HEK293 (cell line): ENCODE results near the gene KLHL30.

Source experiments
- CTCF ChIA-PET: fragments of 350-600 bp; formaldehyde crosslinking; extraction: SDS; loops from one replicate; lab custom pipeline; 2021; ENCODE audit warnings: antibody characterized with exemption; lab: Yijun Ruan, JAX
- POLR2A ChIA-PET: fragments of 300-600 bp; formaldehyde crosslinking; extraction: SDS; loops from one replicate; lab custom pipeline; 2020; ENCODE audit warnings: antibody characterized with exemption, inconsistent platforms; lab: Yijun Ruan, JAX
- H3K27ac ChIP-seq: fragments of 200-500 bp; sonication (Bioruptor generic); 2 replicates; pipeline ENCODE4 v1.5.1; 2014; ENCODE audit warnings: low read depth, low read length, control low read depth, inconsistent platforms; ENCODE audit errors: extremely low read depth
- H3K36me3 ChIP-seq, 2 experiments: fragments of 200-500 bp in 1 of 2; sonication (Bioruptor generic) in 1 of 2; 1 replicate in 1 of 2; 2 replicates in 1 of 2; pipeline ENCODE4 v1.5.1; 2014 to 2017; ENCODE audit warnings: inconsistent platforms in 2 of 2, low read length in 2 of 2; ENCODE audit not compliant: control insufficient read depth in 2 of 2, insufficient read depth in 1 of 2
- H3K4me1 ChIP-seq: fragments of 200-500 bp; sonication (Bioruptor generic); 2 replicates; pipeline ENCODE4 v1.5.1; 2014; ENCODE audit warnings: mild to moderate bottlenecking, low read length, inconsistent platforms; ENCODE audit not compliant: control insufficient read depth, insufficient read depth
- H3K4me3 ChIP-seq: 2 replicates; pipeline ENCODE4 v1.5.1; 2011; ENCODE audit warnings: low read depth, mild to moderate bottlenecking, control low read depth, low read length, moderate library complexity
- H3K9me3 ChIP-seq: fragments of 200-500 bp; sonication (Bioruptor generic); 2 replicates; pipeline ENCODE4 v1.5.1; 2014; ENCODE audit warnings: low read depth, low read length, inconsistent platforms; ENCODE audit not compliant: control insufficient read depth, insufficient read depth
- BCL11B ChIP-seq: fragments of 450-650 bp; formaldehyde crosslinking; IDR thresholded peaks from 2 replicates; pipeline ENCODE4 v1.5.1; 2016; ENCODE audit warnings: low read depth, missing biosample characterization, missing genetic modification characterization
- ELK4 ChIP-seq: IDR thresholded peaks from 2 replicates; pipeline ENCODE4 v1.6.1; 2011; ENCODE audit warnings: mild to moderate bottlenecking, low read depth, low read length, borderline replicate concordance
- FEZF1 ChIP-seq: fragments of 450-650 bp; formaldehyde crosslinking; IDR thresholded peaks from 2 replicates; pipeline ENCODE4 v1.5.1; 2016; ENCODE audit warnings: missing biosample characterization, missing genetic modification characterization
- KLF16 ChIP-seq: fragments of 450-650 bp; formaldehyde crosslinking; IDR thresholded peaks from 2 replicates; pipeline ENCODE4 v1.5.1; 2017; ENCODE audit warnings: missing biosample characterization, missing genetic modification characterization
- KLF7 ChIP-seq: fragments of 450-650 bp; formaldehyde crosslinking; IDR thresholded peaks from 2 replicates; pipeline ENCODE4 v1.5.1; 2016; ENCODE audit warnings: missing biosample characterization, missing genetic modification characterization, borderline replicate concordance
- SCRT2 ChIP-seq: fragments of 450-650 bp; formaldehyde crosslinking; IDR thresholded peaks from 2 replicates; pipeline ENCODE4 v1.5.1; 2016; ENCODE audit warnings: missing biosample characterization, missing genetic modification characterization
- WT1 ChIP-seq: fragments of 450-650 bp; formaldehyde crosslinking; IDR thresholded peaks from 2 replicates; pipeline ENCODE4 v1.5.1; 2016; ENCODE audit warnings: missing biosample characterization, missing genetic modification characterization
- ZBTB17 ChIP-seq: fragments of 450-650 bp; formaldehyde crosslinking; IDR thresholded peaks from 2 replicates; pipeline ENCODE4 v1.5.1; 2016; ENCODE audit warnings: missing biosample characterization, missing genetic modification characterization
- ZBTB20 ChIP-seq: fragments of 450-650 bp; formaldehyde crosslinking; IDR thresholded peaks from 2 replicates; pipeline ENCODE4 v1.5.1; 2016; ENCODE audit warnings: missing biosample characterization, missing genetic modification characterization
- ZBTB44 ChIP-seq: fragments of 450-650 bp; IDR thresholded peaks from 2 replicates; pipeline ENCODE4 v1.5.1; 2018; ENCODE audit warnings: missing biosample characterization, mild to moderate bottlenecking, missing genetic modification characterization
- ZBTB48 ChIP-seq: fragments of 450-650 bp; formaldehyde crosslinking; IDR thresholded peaks from 2 replicates; pipeline ENCODE4 v1.5.1; 2016; ENCODE audit warnings: missing biosample characterization, missing genetic modification characterization
- ZBTB6 ChIP-seq: fragments of 450-650 bp; formaldehyde crosslinking; IDR thresholded peaks from 2 replicates; pipeline ENCODE4 v1.5.1; 2017; ENCODE audit warnings: missing biosample characterization, missing genetic modification characterization
- ZBTB8A ChIP-seq: fragments of 450-650 bp; formaldehyde crosslinking; IDR thresholded peaks from 2 replicates; pipeline ENCODE4 v1.5.1; 2016; ENCODE audit warnings: missing biosample characterization, missing genetic modification characterization
- ZEB2 ChIP-seq: fragments of 450-650 bp; formaldehyde crosslinking; IDR thresholded peaks from 2 replicates; pipeline ENCODE4 v1.5.1; 2016; ENCODE audit warnings: missing biosample characterization, missing genetic modification characterization
- ZFP3 ChIP-seq: fragments of 450-650 bp; formaldehyde crosslinking; IDR thresholded peaks from 2 replicates; pipeline ENCODE4 v1.5.1; 2016; ENCODE audit warnings: low read depth, missing biosample characterization, missing genetic modification characterization
- ZFP41 ChIP-seq: fragments of 450-650 bp; formaldehyde crosslinking; IDR thresholded peaks from 2 replicates; pipeline ENCODE4 v1.5.1; 2016; ENCODE audit warnings: missing biosample characterization, missing genetic modification characterization, borderline replicate concordance
- ZNF10 ChIP-seq: fragments of 450-650 bp; formaldehyde crosslinking; IDR thresholded peaks from 2 replicates; pipeline ENCODE4 v1.5.1; 2017; ENCODE audit warnings: missing biosample characterization, missing genetic modification characterization
- ZNF112 ChIP-seq: fragments of 450-650 bp; formaldehyde crosslinking; IDR thresholded peaks from 2 replicates; pipeline ENCODE4 v1.5.0; 2017; ENCODE audit warnings: missing biosample characterization, missing genetic modification characterization
- ZNF16 ChIP-seq: fragments of 450-650 bp; formaldehyde crosslinking; IDR thresholded peaks from 2 replicates; pipeline ENCODE4 v1.5.1; 2016; ENCODE audit warnings: low read depth, missing biosample characterization, missing genetic modification characterization
- ZNF174 ChIP-seq: fragments of 450-650 bp; formaldehyde crosslinking; IDR thresholded peaks from 2 replicates; pipeline ENCODE4 v1.5.0; 2017; ENCODE audit warnings: missing biosample characterization, mild to moderate bottlenecking, missing genetic modification characterization
- ZNF214 ChIP-seq: fragments of 450-650 bp; formaldehyde crosslinking; IDR thresholded peaks from 2 replicates; pipeline ENCODE4 v1.5.1; 2017; ENCODE audit warnings: missing biosample characterization, mild to moderate bottlenecking, missing genetic modification characterization, borderline replicate concordance
- ZNF366 ChIP-seq: fragments of 450-650 bp; formaldehyde crosslinking; conservative IDR thresholded peaks from 2 replicates; pipeline ENCODE4 v1.5.1; 2016; ENCODE audit warnings: missing biosample characterization, missing genetic modification characterization
- ZNF514 ChIP-seq: fragments of 450-650 bp; formaldehyde crosslinking; IDR thresholded peaks from 2 replicates; pipeline ENCODE4 v1.5.1; 2016; ENCODE audit warnings: missing biosample characterization, missing genetic modification characterization
- ZNF518A ChIP-seq: fragments of 450-650 bp; formaldehyde crosslinking; conservative IDR thresholded peaks from 2 replicates; pipeline ENCODE4 v1.5.1; 2016; ENCODE audit warnings: low read depth, missing biosample characterization, missing genetic modification characterization
- ZNF530 ChIP-seq: fragments of 450-650 bp; formaldehyde crosslinking; IDR thresholded peaks from 2 replicates; pipeline ENCODE4 v1.5.1; 2016; ENCODE audit warnings: low read depth, missing biosample characterization, missing genetic modification characterization
- ZNF561 ChIP-seq: fragments of 450-650 bp; IDR thresholded peaks from 2 replicates; pipeline ENCODE4 v1.5.1; 2018; ENCODE audit warnings: missing biosample characterization, missing genetic modification characterization, borderline replicate concordance
- ZNF626 ChIP-seq: fragments of 450-650 bp; sonication (Bioruptor Pico); formaldehyde crosslinking; IDR thresholded peaks from 2 replicates; pipeline ENCODE4 v1.5.1; 2018; ENCODE audit warnings: missing biosample characterization, missing genetic modification characterization, inconsistent platforms
- ZNF629 ChIP-seq: fragments of 450-650 bp; formaldehyde crosslinking; IDR thresholded peaks from 2 replicates; pipeline ENCODE4 v1.5.1; 2017; ENCODE audit warnings: missing biosample characterization, missing genetic modification characterization
- ZNF658 ChIP-seq: fragments of 450-650 bp; formaldehyde crosslinking; IDR thresholded peaks from 2 replicates; pipeline ENCODE4; 2016; ENCODE audit warnings: missing biosample characterization, missing genetic modification characterization
- ZNF837 ChIP-seq: fragments of 450-650 bp; formaldehyde crosslinking; IDR thresholded peaks from 2 replicates; pipeline ENCODE4 v1.5.1; 2016; ENCODE audit warnings: missing biosample characterization, missing genetic modification characterization

Gene KLHL30

GRCh38 chr2:238128061-238128440, 10.4 kb upstream of the KLHL30 start:
- no peak overlapping the region for H3K4me3 ChIP-seq
- no peaks in the 10 kb centered on the region for H3K9me3 ChIP-seq
- CTCF ChIA-PET = no interaction called here
- POLR2A ChIA-PET = no interaction called here
- H3K36me3 ChIP-seq = no peaks in the 10 kb centered on the region
- H3K4me1 ChIP-seq = no peaks in the 10 kb centered on the region
- no peak for TF ChIP-seq ZNF514 (tag by site-specific recombination)
- TF ChIP-seq ZNF214 = no peak
- no peak for TF ChIP-seq ZNF626 (tag by site-specific recombination)
- TF ChIP-seq ZNF112 (tag by site-specific recombination) = no peak
- no peak for TF ChIP-seq KLF16
- TF ChIP-seq ZNF561 (tag by site-specific recombination) = no peak
- no peak for TF ChIP-seq FEZF1 (tag by site-specific recombination)
- TF ChIP-seq SCRT2 (tag by site-specific recombination) = no peak
- no peak for TF ChIP-seq ZBTB17 (tag by site-specific recombination)
- no peak for TF ChIP-seq ZEB2 (tag by site-specific recombination)
- no peak for TF ChIP-seq ZBTB48
- no peak for TF ChIP-seq ZBTB8A (tag by site-specific recombination)
- no peak for TF ChIP-seq ZNF837 (tag by site-specific recombination)
- TF ChIP-seq ZFP41 (tag by site-specific recombination) = no peak
- no peak for TF ChIP-seq ZNF518A (tag by site-specific recombination)
- TF ChIP-seq ZNF366 (tag by site-specific recombination) = no peak
- TF ChIP-seq BCL11B = no peak
- TF ChIP-seq WT1 (tag by site-specific recombination) = no peak
- no peak for TF ChIP-seq ZBTB44 (tag by site-specific recombination)
- no peak for TF ChIP-seq KLF7 (tag by site-specific recombination)
- no peak overlapping the region for H3K27ac ChIP-seq

- CTCF ChIA-PET = no interaction called here
- no peaks in the 10 kb centered on the region for H3K4me1 ChIP-seq
- no peak for TF ChIP-seq ZBTB20 (tag by site-specific recombination)
- TF ChIP-seq ZFP3 (tag by site-specific recombination) = no peak
- TF ChIP-seq ZNF10 (tag by site-specific recombination) = no peak
- no peak for TF ChIP-seq ZNF16 (tag by site-specific recombination)
- TF ChIP-seq ZNF174 (tag by site-specific recombination) = no peak
- no peak for TF ChIP-seq ZNF530 (tag by site-specific recombination)
- TF ChIP-seq ZBTB6 (tag by site-specific recombination) = no peak
- no peak for TF ChIP-seq ZNF629 (tag by site-specific recombination)
- no peak for TF ChIP-seq ZNF658
- no peak for TF ChIP-seq ELK4
Observed at GRCh38 chr2:238128534-238129001, 9.9 kb upstream of the KLHL30 start.

More at GRCh38 chr2:238128534-238129001, 9.9 kb upstream of the KLHL30 start:
- Histone ChIP-seq H3K36me3 (no peaks in the 10 kb centered on the region), H3K4me3 (no peak overlapping the region), H3K9me3 (no peaks in the 10 kb centered on the region), H3K27ac (no peak overlapping the region)
- POLR2A ChIA-PET = interaction anchor here (0.6 kb wide), 1 partner anchor 68 kb away, joined by 3 read pairs; the partner anchor contains the start of gene SCLY
